Transverse colon (tissue), 4 donors: ENCODE measurements around the gene MYO7A. TPM values are rescaled to one million over a fixed set of nuclear protein-coding genes. Genes with fewer than 3 reads are reported as not detected.

Experiments used
- DNase-seq: peaks from one replicate; pipeline ENCODE4 v3.0.0-alpha.2; 2019
- H3K27ac ChIP-seq, 4 donors: fragments of 200-600 bp; sonication (generic); 2 replicates each; pipeline ENCODE4 v1.5.1; 2016 to 2018; ENCODE audit warnings: inconsistent platforms in 4 of 4
- H3K27me3 ChIP-seq: fragments of 200-600 bp; sonication (generic); 2 replicates; pipeline ENCODE4 v1.5.1; 2017; ENCODE audit warnings: inconsistent platforms
- H3K36me3 ChIP-seq, 4 donors: fragments of 200-600 bp; sonication (generic); 2 replicates each; pipeline ENCODE4 v1.5.1; 2017 to 2019; ENCODE audit warnings: inconsistent platforms in 4 of 4
- H3K4me1 ChIP-seq, 4 donors: fragments of 200-600 bp; sonication (generic); 2 replicates each; pipeline ENCODE4 v1.5.1; 2017 to 2020; ENCODE audit warnings: inconsistent platforms in 4 of 4
- H3K4me3 ChIP-seq, 4 donors: fragments of 200-600 bp; sonication (generic); 1 replicate in 1 of 4; 2 replicates in 3 of 4; pipeline versions ENCODE4 v1.5.1 to v1.6.1; 2017 to 2019; ENCODE audit warnings: inconsistent platforms in 4 of 4
- H3K9me3 ChIP-seq, 2 donors: fragments of 200-600 bp; sonication (generic); 2 replicates each; pipeline ENCODE4 v1.5.1; 2017 to 2019; ENCODE audit warnings: inconsistent platforms in 2 of 2
- CTCF ChIP-seq, 5 experiments: fragments of 200-600 bp in 3 of 5; fragments of 450-650 bp in 2 of 5; sonication (generic) in 3 of 5; IDR thresholded peaks; 1 replicate in 2 of 5; 2 replicates in 3 of 5; pipeline ENCODE4 v1.5.1; 2016 to 2017; ENCODE audit warnings: antibody characterized with exemption in 5 of 5, inconsistent platforms in 3 of 5, mild to moderate bottlenecking in 2 of 5, moderate library complexity in 1 of 5
- EP300 ChIP-seq: sonication (generic); formaldehyde crosslinking; IDR thresholded peaks from one replicate; pipeline ENCODE4 v1.6.1; 2017; ENCODE audit warnings: antibody characterized with exemption, low read depth
- POLR2A ChIP-seq: fragments of 450-650 bp; IDR thresholded peaks from one replicate; pipeline ENCODE4 v1.6.1; 2016; ENCODE audit warnings: antibody characterized with exemption, mild to moderate bottlenecking, moderate library complexity
- POLR2AphosphoS5 ChIP-seq, 3 donors: sonication (generic); formaldehyde crosslinking; IDR thresholded peaks; one replicate each; pipeline ENCODE4 v1.6.1; 2016; ENCODE audit warnings: antibody characterized with exemption in 3 of 3
- WGBS, 2 donors: methylation state at CpG; one replicate each; pipeline ENCODE4 v1.1.5; 2018; ENCODE audit warnings: low coverage in 1 of 2; 5-methylcytosine and 5-hydroxymethylcytosine counted together
- in situ Hi-C, 4 donors: fragments of 200-750 bp; cut with MboI; loops; one replicate each; pipeline versions ENCODE4 v1.15.0 to v1.15.1; 2017; ENCODE audit warnings: low sequenced_read_pairs in 3 of 4, low pct_ligation_motif_present in 1 of 4, low pct_unique_long_range_greater_than_20kb in 1 of 4
- intact Hi-C: fragments of 100-400 bp; cut with DNase I; formaldehyde crosslinking; loops from one replicate; pipeline ENCODE4 v1.15.1; 2023; ENCODE audit warnings: low total_unique reads
- total RNA-seq, 4 donors: library from RNA; depleted of rRNA; stranded (reverse); fragments of >200 nt; gene quantifications; one replicate each; pipeline ENCODE4 v1.1.0, GENCODE V29; 2016

The MYO7A gene
- total RNA-seq, 4 donors from 2014 or later: 4.6 to 11.2 (median 5.5) TPM

GRCh38 chr11:77187111-77187750, 59.2 kb downstream of the MYO7A start:
- DNase-seq: no peak
- peaks cover 4 to 28% (median 15%) of the 10 kb centered on the region in 4 donors for H3K4me1 ChIP-seq
- TF ChIP-seq CTCF (IDR thresholded peaks at IDR 0.05): no peak
- no peak for TF ChIP-seq EP300
- H3K36me3 ChIP-seq: no peaks in the 10 kb centered on the region
- no peak overlapping the region for H3K4me3 ChIP-seq
- WGBS, 2 donors: 50 to 51% methylated on average over 4 to 9 of the region's 9 CpGs
- H3K27me3 ChIP-seq: no peaks in the 10 kb centered on the region
- H3K9me3 ChIP-seq: no peaks in the 10 kb centered on the region
- intact Hi-C loops (loop anchor here (10.0 kb wide), 2 partner anchors 62 to 142 kb away; partner anchors contain the start of gene MYO7A), in situ Hi-C loops (loop anchor here (5.0 to 25.0 kb wide), 6 partner anchors 52 to 360 kb away; partner anchors contain the start of gene B3GNT6 (in 1 of the 4))
- H3K27ac ChIP-seq: peak overlapping the region; percentile 44 to 65 (median 58)

GRCh38 chr11:77187776-77188632, 60.0 kb downstream of the MYO7A start:
- peak; percentile 88 for DNase-seq
- 6 to 35% methylated on average over 2 to 7 of the region's 7 CpGs for WGBS, 2 donors
- Histone ChIP-seq H3K27ac (peak overlapping the region; percentile 44 to 65 (median 58)), H3K27me3 (no peaks in the 10 kb centered on the region), H3K4me1 (peaks cover 4 to 28% (median 16%) of the 10 kb centered on the region in 4 donors), H3K9me3 (no peaks in the 10 kb centered on the region), H3K4me3 (no peak overlapping the region), H3K36me3 (no peaks in the 10 kb centered on the region)
- in situ Hi-C loops (loop anchor here (5.0 to 25.0 kb wide), 6 partner anchors 53 to 359 kb away; partner anchors contain the start of gene B3GNT6 (in 1 of the 4)), intact Hi-C loops (loop anchor here (10.0 kb wide), 2 partner anchors 63 to 143 kb away; partner anchors contain the start of gene MYO7A)
- no peak for TF ChIP-seq POLR2AphosphoS5 (IDR thresholded peaks at IDR 0.05)
- TF ChIP-seq POLR2A: no peak
- no peak for TF ChIP-seq EP300
- TF ChIP-seq CTCF (IDR thresholded peaks at IDR 0.05): peak; percentile 83 to 93 (median 87)

- 63% methylated on average over 16 of the region's 18 CpGs; no CpG with 5 or more reads in 1 of the 2 donors for WGBS, 2 donors
- in situ Hi-C loops: loop anchor here (5.0 to 25.0 kb wide), 6 partner anchors 54 to 358 kb away; partner anchors contain the start of gene B3GNT6 (in 1 of the 4)
Measured at GRCh38 chr11:77188633-77189491, 60.8 kb downstream of the MYO7A start.

More at GRCh38 chr11:77188633-77189491, 60.8 kb downstream of the MYO7A start:
- peak overlapping the region; percentile 44 to 59 (median 57) for H3K27ac ChIP-seq
- H3K36me3 ChIP-seq: no peaks in the 10 kb centered on the region
- no peak for TF ChIP-seq POLR2A
- TF ChIP-seq CTCF (IDR thresholded peaks at IDR 0.05): peak in 2 of 5 experiments; percentile 13 to 16
- H3K4me3 ChIP-seq: no peak overlapping the region
- H3K4me1 ChIP-seq: peaks cover 4 to 28% (median 16%) of the 10 kb centered on the region in 4 donors
- H3K9me3 ChIP-seq: no peaks in the 10 kb centered on the region
- intact Hi-C loops: loop anchor here (10.0 kb wide), 2 partner anchors 64 to 144 kb away; partner anchors contain the start of gene MYO7A
- peak; percentile 54 for DNase-seq
- no peaks in the 10 kb centered on the region for H3K27me3 ChIP-seq
